Testis (tissue), 2 donors: Measurements from ENCODE around the gene LYRM4.

Experiments
- CTCF ChIP-seq, 3 experiments: fragments of 450-650 bp in 2 of 3; fragments of 200-600 bp in 1 of 3; sonication (generic) in 1 of 3; IDR thresholded peaks; one replicate each; pipeline ENCODE4 v1.5.1; 2016 to 2019; ENCODE audit warnings: antibody characterized with exemption in 3 of 3, mild to moderate bottlenecking in 2 of 3, moderate library complexity in 1 of 3
- POLR2A ChIP-seq: fragments of 450-650 bp; IDR thresholded peaks from one replicate; pipeline ENCODE4 v1.6.1; 2017; ENCODE audit warnings: antibody characterized with exemption, mild to moderate bottlenecking, moderate library complexity

GRCh38 chr6:5063617-5064016 lies 197.1 kb downstream of the LYRM4 start:
- TF ChIP-seq CTCF (IDR thresholded peaks at IDR 0.05) (no peak), POLR2A (no peak)
